Amniotic stem cell (primary cell): ENCODE results near the gene TMEM54.
"Not testable (repeated sequence)": the region's sequence is repeated elsewhere in the genome, so short reads cannot be mapped to it uniquely, and the experiment has no call there.

ENCODE experiments used
- DNase-seq: peaks from one replicate; lab custom pipeline; 2025; lab: John Stamatoyannopoulos, UW

Gene TMEM54

GRCh38 chr1:32919811-32920733 lies 18.9 kb upstream of the TMEM54 start:
- no peak for DNase-seq

- no peak for DNase-seq
Observed at GRCh38 chr1:32918179-32918578, 17.0 kb upstream of the TMEM54 start.

- no peak for DNase-seq
Observed at GRCh38 chr1:32917521-32917920, 16.3 kb upstream of the TMEM54 start.

- DNase-seq = no peak
Observed at GRCh38 chr1:32915766-32916706, 14.8 kb upstream of the TMEM54 start.

GRCh38 chr1:32910319-32910718 lies 9.1 kb upstream of the TMEM54 start:
- DNase-seq = no peak

- no peak for DNase-seq
Observed at GRCh38 chr1:32907435-32907834, 6.2 kb upstream of the TMEM54 start.

- DNase-seq = no peak
Observed at GRCh38 chr1:32906654-32907053, 5.5 kb upstream of the TMEM54 start.

GRCh38 chr1:32905588-32905987 lies 4.4 kb upstream of the TMEM54 start:
- DNase-seq = not testable (repeated sequence)

- no peak for DNase-seq
Observed at GRCh38 chr1:32904797-32905196, 3.6 kb upstream of the TMEM54 start.

- no peak for DNase-seq
Observed at GRCh38 chr1:32903991-32904785, 3.0 kb upstream of the TMEM54 start.

GRCh38 chr1:32902535-32902920 lies 1.3 kb upstream of the TMEM54 start:
- DNase-seq = no peak

GRCh38 chr1:32901823-32902534 lies 790 bp upstream of the TMEM54 start:
- DNase-seq = no peak

- no peak for DNase-seq
Observed at GRCh38 chr1:32900371-32900955, 726 bp downstream of the TMEM54 start.

- DNase-seq = no peak
Observed at GRCh38 chr1:32899586-32900296, 1.4 kb downstream of the TMEM54 start.

GRCh38 chr1:32898958-32899357 lies 2.2 kb downstream of the TMEM54 start:
- no peak for DNase-seq

GRCh38 chr1:32898056-32898455 lies 3.1 kb downstream of the TMEM54 start:
- no peak for DNase-seq

GRCh38 chr1:32897082-32898049 lies 3.8 kb downstream of the TMEM54 start:
- no peak for DNase-seq

GRCh38 chr1:32896451-32896850 lies 4.7 kb downstream of the TMEM54 start:
- no peak for DNase-seq
